HG02970 (cell line): ENCODE results near the gene ZNF302.
"Not testable (repeated sequence)": the region's sequence is repeated elsewhere in the genome, so short reads cannot be mapped to it uniquely, and the experiment has no call there.

ENCODE experiments used
- ATAC-seq: cut with Tn5 transposase; IDR thresholded peaks from one replicate; pipeline ENCODE4 v1.9.1; 2021; ENCODE audit warnings: mild to moderate bottlenecking, moderate library complexity, moderate number of reproducible peaks; ENCODE audit not compliant: unreplicated experiment, low FRiP score

Gene ZNF302

GRCh38 chr19:34677386-34678084 lies at the start of gene ZNF302:
ZNF302 (plus strand) TSS chr19:34677678; CDS start chr19:34678805, 1,127 bp downstream.
- peak; percentile 95 for ATAC-seq

GRCh38 chr19:34633802-34634201 lies 43.7 kb upstream of the ZNF302 start:
- no peak for ATAC-seq

DNA sequence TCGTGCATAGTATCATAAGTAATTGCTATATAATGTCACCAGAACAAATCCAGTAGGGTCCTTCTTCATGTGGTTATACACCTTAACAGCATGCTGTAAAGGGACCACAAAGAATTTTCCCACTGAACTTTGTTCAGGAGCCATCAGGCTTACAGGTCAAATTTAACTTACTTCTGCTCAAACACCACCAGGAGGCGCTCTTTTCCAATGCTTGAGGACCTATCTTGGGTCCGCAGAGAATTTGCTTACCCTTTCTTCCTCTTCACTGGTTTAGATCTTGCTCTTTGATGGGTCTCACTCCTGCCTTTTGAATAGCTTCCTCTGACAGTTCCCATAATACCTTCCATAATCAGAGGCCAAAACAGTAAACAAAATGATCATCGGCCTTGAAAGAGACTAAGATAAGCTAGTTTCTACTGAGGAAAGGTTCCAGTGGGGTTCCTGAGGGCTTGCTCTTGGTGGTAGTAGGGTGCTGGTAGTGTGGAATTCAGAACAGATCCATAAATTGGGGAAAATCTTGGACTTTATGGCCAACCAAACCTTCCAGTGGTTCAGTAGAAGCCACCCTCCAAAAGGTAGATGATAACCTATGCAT lies 37.9 kb upstream of the ZNF302 start:
- ATAC-seq = no peak

- ATAC-seq = no peak
These were observed 35.2 kb upstream of the ZNF302 start for GRCh38 chr19:34642241-34642640.

GRCh38 chr19:34644991-34645461 lies 32.5 kb upstream of the ZNF302 start:
- no peak for ATAC-seq

DNA sequence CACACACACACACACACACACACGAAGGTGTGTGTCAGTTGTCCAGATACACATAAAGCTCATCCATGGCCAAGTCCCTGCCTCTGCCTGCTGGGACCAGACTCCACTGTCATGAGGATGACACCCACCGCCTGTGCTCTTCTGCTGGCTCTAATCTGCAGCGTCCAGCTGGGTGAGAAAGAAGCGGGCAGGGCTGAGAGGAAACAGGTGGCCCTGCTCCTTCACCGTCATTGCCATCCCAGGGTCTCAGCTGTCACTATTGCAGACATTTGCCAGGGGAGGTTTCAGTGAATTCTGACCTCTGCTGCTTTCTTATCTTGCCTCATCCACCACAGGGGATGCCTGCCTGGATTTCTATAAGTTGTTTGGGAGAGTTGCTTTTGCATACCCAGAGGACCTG lies 31.9 kb upstream of the ZNF302 start:
- ATAC-seq = no peak

GRCh38 chr19:34649886-34650543 lies 27.5 kb upstream of the ZNF302 start:
- ATAC-seq = no peak

DNA sequence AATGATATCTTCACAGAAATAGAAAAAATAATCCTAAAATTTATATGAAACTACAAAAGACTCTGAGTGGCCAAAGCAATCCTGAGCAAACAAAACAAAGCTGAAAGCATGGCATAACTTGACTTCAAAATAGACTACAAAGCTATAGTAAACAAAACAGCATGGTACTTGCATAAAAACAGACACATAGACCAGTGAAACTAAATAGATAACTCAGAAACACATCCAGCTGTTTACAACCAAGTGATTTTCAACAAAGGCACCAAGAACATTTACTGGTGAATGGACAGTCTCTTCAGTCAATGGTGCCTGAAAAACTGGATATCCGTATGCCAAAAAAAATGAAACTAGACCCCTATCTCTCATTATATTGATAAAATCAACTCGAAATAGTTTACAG lies 25.7 kb upstream of the ZNF302 start:
- no peak for ATAC-seq

DNA sequence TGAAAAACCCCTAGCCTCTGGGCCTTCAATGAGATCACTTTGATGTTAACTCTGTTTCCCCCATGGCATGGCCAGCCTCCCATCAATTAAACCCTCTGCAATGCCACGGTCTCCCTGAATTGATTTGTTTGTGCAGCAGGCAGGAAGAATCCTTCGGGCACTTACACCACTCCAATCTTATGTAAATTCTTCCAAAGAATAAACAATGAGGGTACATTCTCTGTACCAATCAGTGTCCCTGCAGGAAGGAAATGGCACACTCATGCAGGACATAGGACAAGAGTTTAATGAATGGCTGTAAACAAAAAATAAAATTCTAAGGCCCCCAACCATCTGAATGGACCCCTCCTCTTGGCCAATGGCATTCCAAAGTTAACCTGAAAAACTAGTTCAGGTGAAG lies 22.7 kb upstream of the ZNF302 start:
- no peak for ATAC-seq

- ATAC-seq = no peak
These were observed 21.8 kb upstream of the ZNF302 start for GRCh38 chr19:34655651-34656050.

DNA sequence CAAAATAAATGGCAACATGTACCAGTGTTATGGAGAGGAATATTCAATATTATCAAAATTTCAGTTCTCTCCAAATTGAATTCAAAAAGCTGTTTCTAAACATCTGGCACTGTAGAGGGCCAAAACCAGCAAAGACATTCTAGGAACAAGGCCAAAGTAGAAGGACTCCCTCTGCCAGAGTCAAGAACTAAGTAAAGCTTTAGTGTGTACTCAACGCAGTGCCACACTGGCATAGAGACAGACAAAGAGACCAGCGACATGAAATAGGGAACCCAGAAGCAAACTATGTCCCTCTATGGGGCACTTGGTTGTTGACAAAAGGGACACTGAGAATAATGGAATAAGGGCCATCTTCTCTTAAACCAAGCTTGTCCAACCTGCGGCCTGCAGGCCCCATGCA lies 16.1 kb upstream of the ZNF302 start:
- no peak for ATAC-seq

- ATAC-seq = no peak
These were observed 14.6 kb upstream of the ZNF302 start for GRCh38 chr19:34662919-34663318.

DNA sequence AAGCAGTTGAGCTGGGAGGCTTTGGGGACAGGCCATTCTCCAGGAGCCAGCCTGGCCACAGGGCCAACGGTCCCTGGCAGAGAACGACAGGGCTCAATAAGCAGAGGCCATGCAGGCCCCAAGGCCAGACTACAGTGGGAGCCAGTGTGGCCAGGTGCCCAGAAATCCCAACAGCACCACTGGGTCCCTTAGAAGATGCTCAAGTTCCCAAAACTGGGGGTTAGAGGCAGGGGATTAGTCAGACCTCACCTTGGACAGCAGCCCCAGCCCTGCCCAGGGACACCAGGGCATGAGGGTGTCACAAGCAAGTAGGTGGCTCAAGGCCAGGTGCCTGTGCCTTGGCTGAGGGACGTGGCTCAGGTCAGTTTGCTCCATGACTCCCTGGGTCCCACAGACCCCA lies 13.3 kb upstream of the ZNF302 start:
- ATAC-seq = no peak

GRCh38 chr19:34664870-34665269 lies 12.6 kb upstream of the ZNF302 start:
- no peak for ATAC-seq

DNA sequence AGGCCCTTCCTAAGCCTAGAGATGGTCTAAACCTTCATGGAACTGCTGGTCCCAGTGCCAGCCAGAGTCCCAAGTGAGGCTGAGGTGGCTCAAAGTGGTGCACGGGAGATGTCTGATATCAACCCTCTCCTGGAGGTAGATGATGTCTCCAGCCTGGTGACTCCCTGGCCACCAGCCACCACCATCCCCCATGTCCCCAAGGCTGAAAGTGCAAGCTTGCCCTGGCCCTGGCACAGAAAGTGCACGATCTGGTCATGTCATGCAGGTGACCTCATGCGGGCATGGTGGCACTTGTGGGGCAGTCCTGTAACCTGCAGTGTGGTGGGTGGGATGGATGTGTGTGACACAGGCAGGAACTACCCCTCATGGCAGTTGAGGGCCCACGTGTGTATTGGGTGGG lies 12.2 kb upstream of the ZNF302 start:
- ATAC-seq = not testable (repeated sequence)

DNA sequence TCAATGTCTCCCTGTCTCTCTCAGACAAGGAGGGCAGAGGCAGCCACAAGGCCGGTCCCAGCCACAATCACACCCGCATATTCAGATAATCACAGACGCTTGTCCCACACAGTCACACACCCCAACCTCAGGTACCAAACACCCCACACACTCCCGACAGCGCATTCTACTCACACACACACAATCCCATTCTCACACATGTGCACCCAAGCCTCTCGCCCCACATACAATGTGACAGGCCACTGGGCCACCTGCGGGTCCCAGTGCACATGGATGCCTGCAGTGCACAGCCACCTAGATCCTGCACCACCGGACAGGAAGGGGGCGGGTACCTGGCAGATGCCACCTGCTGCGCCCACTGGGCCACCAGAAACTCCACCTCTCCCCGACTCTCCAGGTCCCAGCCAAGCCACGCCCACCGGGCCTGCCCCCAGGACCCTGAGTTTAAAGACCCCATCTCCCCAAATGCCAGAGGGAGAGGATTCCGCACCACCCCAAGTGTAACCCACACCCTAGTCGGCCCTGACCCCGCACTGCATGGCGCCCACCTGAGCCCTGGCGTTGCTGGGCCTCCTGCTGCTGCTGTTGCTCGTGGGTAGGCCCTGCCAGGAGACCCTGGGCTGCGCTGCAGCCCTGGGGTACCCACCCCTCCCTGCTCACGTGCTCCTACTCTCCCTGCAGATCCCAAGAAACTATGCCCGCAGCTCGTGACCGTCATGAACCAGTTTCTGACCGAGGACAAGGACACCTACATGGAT lies 11.1 kb upstream of the ZNF302 start:
- ATAC-seq = no peak

DNA sequence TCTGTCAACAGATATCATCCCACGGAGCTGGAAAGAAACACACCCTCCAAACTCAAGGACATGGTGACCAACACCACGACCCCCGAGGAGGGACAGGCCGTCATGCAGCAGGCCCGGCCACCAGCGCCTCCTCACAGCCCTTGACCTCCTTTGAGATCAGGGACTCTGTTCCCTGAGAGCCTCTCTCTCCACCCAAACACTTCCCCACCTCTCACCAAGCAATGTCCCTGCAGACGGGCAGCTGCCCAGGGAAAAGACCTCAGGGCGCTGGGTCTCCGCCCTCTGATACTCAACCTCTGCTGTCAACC lies 10.6 kb upstream of the ZNF302 start:
- ATAC-seq = no peak

DNA sequence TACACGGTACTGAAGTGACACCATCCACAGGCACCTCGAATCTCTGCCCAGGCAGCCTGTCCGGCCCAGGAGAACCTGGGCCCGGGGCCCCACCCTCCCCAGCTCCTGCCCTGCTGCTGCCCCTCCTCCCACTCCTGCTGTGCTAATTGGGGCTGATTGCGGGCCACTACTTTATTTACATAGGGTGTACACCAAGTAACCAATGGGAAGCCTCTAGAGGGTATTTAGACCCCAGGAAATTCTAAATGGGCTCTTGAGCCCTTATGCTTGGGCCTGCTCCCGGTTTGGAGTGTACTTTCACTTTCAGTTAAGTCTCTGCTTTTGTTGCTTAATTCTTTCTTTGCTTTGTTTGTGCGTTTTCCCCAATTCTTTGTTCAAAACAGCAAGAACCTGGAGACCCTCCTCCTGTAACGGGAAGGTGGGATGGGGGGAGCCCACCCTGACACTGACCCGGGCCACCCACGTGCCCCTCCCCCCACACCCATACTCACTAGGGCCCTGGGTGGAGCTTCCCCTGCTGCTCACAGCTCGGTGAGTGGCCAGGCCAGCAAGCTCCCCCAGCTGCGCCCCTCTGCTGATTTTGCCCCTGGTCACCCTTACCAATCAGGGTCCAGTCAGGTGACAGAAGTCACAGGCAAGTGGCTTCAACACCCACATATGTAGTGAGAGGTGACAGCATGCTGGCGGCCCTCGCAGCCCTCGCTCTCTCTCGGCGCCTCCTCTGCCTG lies 10.0 kb upstream of the ZNF302 start:
- no peak for ATAC-seq

- ATAC-seq = not testable (repeated sequence)
These were observed 9.3 kb upstream of the ZNF302 start for GRCh38 chr19:34668077-34668689.

DNA sequence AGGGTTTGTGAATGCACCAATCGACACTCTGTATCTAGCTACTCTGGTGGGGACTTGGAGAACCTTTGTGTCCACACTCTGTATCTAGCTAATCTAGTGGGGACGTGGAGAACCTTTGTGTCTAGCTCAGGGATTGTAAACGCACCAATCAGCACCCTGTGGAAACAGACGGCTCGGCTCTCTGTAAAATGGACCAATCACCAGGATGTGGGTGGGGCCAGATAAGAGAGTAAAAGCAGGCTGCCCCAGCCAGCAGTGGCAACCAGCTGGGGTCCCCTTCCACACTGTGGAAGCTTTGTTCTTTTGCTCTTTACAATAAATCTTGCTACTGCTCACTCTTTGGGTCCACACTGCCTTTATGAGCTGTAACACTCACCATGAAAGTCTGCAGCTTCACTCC lies 8.8 kb upstream of the ZNF302 start:
- ATAC-seq = not testable (repeated sequence)
